Activated gamma-delta T cell treated with Interleukin-2 at 50 U/mL for 16 hours (primary cell): ENCODE measurements around the gene RIBC1.
"Not testable (repeated sequence)": the region's sequence is repeated elsewhere in the genome, so short reads cannot be mapped to it uniquely, and the experiment has no call there.

Experiments used
- DNase-seq: peaks from one replicate; pipeline ENCODE4 v3.0.0-alpha.2; 2020

Gene RIBC1

GRCh38 chrX:53422861-53423306, at the start of gene RIBC1:
Gene RIBC1, plus strand, starts transcription at chrX:53422873. Its CDS starts 3,404 bp downstream, at chrX:53426277.
- no peak for DNase-seq

- no peak for DNase-seq
Observed at GRCh38 chrX:53373307-53373706, 49.4 kb upstream of the RIBC1 start.

GRCh38 chrX:53374222-53374820, 48.4 kb upstream of the RIBC1 start:
- DNase-seq = no peak

DNA sequence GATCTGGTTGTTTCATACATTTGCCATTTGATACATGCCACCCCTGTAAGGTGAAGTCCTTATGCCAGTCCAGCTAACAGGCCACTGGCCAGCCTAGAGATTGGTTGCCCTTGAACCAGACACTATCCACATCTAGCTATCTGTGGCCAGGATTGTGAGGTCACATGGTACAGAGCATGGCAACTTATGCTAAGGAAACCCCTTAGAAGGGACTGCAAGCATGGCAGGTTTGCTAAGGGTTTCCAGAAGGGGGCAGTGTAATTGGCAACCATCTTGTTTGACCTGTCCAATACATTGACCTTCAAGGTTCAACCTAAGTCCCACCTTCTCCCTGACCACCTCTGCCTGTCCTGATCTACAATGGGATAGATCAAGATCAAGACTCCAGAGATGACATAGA, 47.8 kb upstream of the RIBC1 start:
- DNase-seq = no peak

DNA sequence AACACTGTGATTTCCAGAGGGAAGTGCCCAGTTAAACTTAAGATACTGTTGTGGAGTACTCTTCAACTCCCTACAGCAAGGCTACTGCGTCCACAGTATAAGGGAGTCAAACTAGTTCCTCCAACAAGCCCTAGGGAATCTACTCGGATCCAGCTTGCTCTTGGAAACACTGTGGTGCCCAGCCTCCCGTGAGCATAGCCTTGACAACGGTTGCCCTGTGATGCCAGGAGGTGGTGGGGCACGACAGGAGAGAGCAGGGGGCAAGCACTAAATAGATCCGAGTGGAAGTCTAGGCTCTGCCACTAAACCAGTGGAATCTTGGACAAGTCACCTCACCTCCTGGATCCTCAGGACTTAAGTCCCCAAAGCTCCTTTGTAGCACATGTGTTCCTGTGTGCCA, 45.8 kb upstream of the RIBC1 start:
- DNase-seq = no peak

DNA sequence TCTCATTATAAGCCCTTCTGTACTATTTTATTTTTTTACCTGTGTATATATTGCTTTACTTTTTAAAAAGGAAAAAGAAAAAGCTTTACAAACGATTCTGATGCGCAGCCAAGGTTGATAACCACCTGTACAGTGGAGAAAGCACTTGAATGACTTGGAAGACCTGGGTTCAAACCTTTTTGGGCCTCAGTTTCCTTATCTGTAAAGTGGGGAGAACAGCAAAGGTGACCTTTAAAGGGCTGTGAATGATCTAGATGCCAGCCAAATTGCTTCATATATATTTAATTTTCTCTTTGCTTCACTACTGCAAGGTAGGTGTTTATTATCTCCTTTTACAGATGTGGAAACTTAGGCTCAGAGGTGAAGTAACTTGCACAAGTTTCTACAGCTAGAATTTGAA, 45.2 kb upstream of the RIBC1 start:
- no peak for DNase-seq

DNA sequence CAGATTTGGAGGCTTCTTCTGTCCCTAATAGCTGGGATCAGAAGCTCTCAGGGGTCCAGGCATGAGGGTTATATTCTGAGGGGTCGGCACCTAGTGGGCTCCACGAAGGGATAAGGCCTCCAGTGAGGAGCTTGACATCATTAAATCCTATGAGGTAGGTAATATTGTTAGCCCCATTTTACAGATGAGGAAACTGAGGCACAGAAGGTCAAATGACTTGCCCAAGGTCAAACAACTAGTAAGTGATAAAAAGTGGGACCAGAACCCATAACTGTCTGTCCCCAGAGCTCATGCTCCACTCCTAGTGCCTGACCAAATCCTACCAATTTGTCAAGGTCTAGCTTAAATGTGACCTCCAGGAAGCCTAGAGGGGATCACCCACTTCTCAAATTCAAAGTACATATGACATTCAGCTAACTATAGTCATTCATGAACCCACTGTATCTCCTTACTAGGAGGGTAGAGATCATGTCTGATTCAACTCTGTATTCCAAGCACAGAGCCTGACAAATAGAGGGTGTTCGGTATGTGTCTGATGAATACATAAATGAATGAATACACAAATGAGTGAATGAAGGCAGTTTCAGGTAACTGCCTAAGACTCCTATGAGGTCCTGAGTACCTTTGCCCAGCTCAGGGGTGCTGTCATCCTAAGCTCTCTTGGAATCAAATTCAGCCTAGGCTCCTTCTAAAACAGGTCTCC, 43.5 kb upstream of the RIBC1 start:
- no peak for DNase-seq

GRCh38 chrX:53379747-53380146, 42.9 kb upstream of the RIBC1 start:
- DNase-seq = no peak

DNA sequence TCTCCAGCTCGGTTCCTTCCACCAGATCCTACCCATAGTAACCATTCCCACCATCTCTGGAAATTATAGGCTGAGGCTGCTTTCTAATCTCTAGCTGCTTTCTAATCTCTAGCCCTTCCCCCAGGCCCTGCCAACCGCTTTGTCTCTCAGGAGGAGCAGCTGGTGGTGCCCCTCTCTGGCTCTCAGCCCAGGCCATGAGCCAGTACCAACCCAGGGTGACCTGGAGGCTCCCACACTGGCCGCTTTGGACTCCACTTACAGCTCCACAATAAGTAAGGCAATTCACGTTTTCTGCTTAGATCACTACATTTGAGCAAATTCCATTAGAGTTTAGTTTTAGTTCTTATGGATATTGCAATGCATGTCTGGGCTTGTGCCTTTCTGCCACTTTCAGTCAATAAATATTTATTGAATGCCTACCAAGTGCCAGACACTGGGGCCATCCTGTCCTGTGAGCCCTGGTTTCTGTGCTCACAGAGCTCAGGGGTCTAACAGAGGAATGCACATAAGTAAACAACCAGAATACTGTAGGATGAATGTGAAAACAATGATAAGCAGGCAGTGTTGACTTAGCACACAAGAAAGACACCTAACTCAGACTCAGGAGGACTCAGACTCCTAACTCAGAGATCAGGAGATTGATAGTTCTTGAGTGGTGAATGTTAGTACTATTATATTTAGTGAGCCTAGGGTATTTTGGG, 39.1 kb upstream of the RIBC1 start:
- no peak for DNase-seq

DNA sequence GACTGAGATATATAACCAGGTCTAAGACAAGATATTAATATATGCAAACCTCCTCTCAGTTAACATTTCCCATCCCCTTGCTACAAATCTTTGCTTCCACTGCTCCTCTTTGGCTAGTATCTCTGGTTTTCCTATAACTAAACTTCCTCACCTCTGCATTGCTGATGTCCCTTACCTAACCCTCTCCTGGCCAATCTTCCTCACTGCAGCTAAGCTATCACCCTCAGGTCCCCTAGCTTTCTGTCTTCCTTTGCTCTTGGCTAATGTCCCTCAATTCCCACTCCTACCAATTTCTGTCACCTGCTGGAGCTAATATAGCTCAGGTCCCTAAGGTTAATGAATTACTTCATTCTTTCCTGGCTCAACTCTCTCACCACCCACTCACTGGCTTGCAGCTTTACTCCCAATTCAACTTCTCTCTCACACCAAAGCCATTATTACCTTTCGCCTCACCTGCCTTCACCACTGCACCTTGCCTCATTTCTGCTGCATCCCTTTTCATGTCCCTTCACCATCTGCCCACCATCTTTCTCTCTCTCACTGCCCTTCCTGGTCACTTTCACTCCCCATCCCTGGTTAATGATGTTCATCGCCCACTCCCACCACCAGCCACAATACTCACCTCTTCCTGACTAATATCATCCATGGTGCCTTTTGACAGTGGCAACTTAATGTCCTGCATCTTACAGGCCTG, 26.9 kb upstream of the RIBC1 start:
- DNase-seq = no peak

- no peak for DNase-seq
Observed at GRCh38 chrX:53398216-53398615, 24.5 kb upstream of the RIBC1 start.

DNA sequence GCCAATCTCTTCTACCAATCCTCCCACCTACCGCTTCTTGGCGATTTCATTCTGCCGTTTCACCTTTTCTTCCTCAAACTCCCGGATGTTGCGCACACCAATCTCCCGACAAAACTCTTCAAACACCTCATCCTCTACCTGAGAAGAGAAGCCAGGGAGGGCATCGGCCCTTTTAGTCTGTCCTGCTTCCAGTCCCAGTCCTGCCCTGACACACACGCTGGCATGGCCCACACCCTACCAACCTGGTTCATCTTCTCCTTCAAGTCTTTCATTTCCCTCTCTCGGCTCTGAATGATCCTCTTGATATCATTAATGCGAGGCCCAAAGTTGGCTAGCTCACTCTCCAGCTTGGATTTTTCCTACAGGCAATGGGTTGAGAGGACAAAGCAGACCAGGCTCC, 19.1 kb upstream of the RIBC1 start:
- no peak for DNase-seq

DNA sequence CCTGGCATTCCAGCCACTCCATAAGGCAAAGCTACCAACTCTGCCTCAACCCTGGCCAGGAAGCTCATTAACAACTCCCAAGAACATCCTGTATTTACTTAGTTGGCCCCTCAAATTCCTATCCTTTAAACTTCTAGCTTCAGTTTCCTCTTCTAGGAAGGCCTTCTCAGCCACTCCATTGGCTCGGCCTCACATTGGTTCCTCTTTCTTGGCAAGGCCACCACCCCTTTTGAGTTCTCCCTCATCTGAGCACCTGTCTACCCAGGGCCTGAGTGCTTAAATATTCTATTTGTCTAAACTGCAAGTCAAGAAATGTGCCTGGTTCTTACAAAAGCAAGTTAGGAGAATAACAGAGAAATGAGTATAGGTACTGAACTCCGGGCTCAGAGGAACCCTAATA, 10.2 kb upstream of the RIBC1 start:
- DNase-seq = no peak

GRCh38 chrX:53420351-53420750, 2.3 kb upstream of the RIBC1 start:
- DNase-seq = not testable (repeated sequence)

DNA sequence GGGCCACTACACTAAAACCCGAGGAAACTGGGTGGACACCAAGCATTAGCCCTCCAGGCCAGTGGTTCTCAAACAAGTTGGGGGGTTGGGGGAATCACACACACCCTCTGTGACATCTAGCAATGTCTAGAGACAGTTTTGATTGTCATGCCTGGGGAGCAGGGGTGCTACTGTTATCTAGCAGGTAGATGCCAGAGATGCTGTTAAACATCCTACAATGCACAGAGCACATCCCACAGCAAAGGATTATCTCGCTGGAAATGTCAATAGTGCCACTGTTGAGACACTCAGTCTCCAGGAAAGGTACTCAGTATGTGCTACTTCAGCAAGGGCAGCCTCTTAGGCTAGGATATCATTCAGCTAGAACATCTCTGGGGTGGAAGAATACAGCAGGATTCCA, 1.5 kb upstream of the RIBC1 start:
- DNase-seq = no peak

DNA sequence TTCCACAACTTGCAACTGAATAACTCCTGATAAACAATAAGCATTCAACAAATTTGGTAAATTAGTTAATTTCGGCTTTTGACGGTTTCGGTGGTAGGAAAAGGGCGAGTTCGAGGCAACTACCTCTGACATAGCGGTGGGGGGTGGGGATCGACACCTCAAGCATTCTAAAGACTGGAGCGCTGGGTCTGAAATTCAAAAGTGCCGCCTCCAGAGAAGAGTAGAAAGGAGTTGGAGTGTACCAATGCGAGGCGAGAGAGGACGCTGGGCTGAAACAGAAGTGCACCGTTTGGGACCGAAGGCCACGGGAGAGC, 944 bp upstream of the RIBC1 start:
- no peak for DNase-seq

- peak; percentile 97 for DNase-seq
Observed at GRCh38 chrX:53422086-53422860, 400 bp upstream of the RIBC1 start, which contains the start of gene SMC1A. Gene SMC1A, minus strand, starts transcription at chrX:53422654. Its CDS starts 54 bp downstream, at chrX:53422600.

DNA sequence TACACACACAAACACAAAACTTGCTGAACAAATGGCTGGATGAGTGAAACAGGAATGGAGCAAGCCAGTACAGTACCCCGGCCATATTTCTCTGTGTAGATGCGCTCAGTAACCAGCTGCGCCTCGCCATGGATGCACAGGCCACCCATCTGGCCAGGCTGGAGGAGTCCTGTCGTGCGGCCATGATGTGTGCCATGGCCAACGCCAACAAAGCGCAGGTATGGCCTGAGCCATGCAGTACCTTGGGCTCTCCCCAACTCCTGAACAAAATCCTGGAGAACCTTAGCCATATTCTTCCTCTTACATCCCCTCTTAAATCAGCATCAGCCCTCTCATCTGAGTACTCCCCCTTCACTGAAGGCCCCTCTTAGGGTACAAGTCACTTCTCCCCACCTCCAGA, 7.1 kb downstream of the RIBC1 start:
- no peak for DNase-seq

DNA sequence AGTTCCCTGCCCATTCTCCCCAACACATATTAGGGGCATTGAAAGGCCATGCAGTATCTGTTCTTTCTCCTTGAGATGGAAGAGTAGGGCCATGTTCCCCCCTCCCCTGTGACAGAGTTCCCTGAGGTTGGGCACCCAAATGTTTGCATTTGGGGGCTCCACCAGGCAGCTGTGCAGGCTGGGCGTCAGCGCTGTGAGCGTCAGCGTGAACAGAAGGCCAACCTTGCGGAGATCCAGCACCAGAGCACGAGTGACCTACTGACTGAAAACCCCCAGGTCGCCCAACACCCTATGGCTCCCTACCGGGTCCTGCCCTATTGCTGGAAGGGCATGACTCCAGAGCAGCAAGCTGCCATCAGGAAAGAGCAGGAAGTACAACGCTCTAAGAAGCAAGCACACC, 7.6 kb downstream of the RIBC1 start:
- no peak for DNase-seq

- peak; percentile 80 for DNase-seq
Observed at GRCh38 chrX:53433651-53434639, 11.3 kb downstream of the RIBC1 start, which contains the start of gene HSD17B10. Gene HSD17B10, minus strand, starts transcription at chrX:53434370. Its CDS starts 25 bp downstream, at chrX:53434345.

- DNase-seq = peak; percentile 67
Observed at GRCh38 chrX:53435997-53436396, 13.3 kb downstream of the RIBC1 start.
